ENCODE data around the gene NYNRIN.

DNA sequence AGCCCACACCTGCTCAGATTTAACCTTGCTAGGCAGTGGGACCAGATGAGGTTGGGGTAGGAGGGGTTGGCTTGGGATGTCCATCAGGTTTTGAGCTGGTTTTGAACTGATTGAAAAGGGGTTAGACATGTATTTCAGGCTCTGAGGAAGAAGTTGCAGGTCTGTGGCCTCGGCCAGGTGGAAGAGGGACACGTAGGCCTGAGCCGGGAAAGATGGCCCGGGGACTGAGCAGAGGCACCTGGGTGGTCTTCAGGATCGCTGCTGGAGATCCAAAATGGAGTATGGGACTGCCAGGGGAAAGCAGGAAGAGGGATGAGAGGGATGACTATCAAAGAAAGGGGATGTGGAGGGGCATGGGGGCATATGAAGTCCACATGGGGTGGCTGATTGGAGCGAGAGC lies 7.6 kb downstream of the NYNRIN start:
- TF ChIP-seq, protein P1, sequence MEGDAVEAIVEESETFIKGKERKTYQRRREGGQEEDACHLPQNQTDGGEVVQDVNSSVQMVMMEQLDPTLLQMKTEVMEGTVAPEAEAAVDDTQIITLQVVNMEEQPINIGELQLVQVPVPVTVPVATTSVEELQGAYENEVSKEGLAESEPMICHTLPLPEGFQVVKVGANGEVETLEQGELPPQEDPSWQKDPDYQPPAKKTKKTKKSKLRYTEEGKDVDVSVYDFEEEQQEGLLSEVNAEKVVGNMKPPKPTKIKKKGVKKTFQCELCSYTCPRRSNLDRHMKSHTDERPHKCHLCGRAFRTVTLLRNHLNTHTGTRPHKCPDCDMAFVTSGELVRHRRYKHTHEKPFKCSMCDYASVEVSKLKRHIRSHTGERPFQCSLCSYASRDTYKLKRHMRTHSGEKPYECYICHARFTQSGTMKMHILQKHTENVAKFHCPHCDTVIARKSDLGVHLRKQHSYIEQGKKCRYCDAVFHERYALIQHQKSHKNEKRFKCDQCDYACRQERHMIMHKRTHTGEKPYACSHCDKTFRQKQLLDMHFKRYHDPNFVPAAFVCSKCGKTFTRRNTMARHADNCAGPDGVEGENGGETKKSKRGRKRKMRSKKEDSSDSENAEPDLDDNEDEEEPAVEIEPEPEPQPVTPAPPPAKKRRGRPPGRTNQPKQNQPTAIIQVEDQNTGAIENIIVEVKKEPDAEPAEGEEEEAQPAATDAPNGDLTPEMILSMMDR (conservative IDR thresholded peaks at IDR 0.05 in 1 of 2, IDR thresholded peaks at IDR 0.05 in 1 of 2; ENCODE audit: extremely low read depth in 1 of 2, insufficient read depth in 1 of 2, low read depth in 1 of 2, low read length in 2 of 2) = no peak
- no peak for TF ChIP-seq EZH2 (IDR thresholded peaks at IDR 0.05; ENCODE audit: borderline replicate concordance, low read length)
